ENCODE measurements around the gene RHOD. TPM values are rescaled to one million over a fixed set of nuclear protein-coding genes. Genes with fewer than 3 reads are reported as not detected.

The RHOD gene
- total and polyA plus RNA-seq, 10 of the 15 experiments (the other 5 are each of a cell fraction or from before 2014, with no cell fraction given): 0.15 to 2.6 (median 1.9) TPM; not detected in 2

DNA sequence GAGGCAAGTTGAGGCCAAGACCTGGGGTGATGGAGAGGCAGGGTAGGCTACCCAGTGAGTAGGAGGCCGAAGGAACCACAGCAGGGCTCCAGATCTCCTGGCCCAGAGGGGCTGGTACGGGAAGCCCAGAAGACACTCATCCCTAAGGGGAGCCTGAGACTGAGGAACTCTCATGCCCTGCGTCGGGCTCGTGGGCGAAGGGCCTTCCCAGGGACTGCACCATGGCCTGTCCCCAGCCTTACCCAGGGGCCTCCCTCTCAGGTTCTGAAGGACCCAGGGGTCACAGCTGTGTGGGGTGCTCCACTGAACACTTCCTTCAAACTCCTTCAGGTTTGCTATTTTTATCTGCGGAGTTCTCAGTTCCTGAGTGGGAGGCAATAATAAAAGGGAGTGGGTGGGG is 49.5 kb upstream of the RHOD start:
- POLR2A ChIA-PET: no interaction called here

DNA sequence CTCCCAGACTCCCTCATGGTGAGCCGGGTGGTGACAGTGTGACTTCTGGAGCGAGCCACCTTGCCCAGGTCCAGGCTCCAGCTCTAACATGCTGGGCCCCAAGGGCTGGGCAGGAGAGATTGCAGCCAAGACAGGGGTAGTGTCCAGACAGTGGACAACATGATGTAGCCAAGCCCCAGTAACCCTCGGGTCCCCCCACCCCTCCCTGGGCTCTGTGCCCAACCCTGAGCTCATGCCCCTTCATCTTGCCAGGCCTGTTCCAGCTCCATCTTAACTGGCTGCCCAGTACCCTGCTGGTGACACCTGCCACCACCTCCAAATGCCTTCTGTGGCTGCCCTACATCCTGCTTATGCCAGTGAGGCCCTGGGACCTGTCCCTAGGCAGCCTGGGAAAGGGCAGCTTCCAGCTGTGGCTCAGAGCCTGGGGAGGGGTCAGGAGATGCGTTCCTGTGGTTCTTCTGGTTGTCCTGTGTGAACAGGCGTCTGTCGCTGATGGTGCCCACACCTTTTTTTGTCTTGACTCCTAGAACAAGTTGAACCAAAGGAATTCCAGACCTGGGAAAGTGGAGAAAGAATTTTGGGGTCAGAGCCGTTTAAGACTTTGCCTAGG is 46.2 kb upstream of the RHOD start:
- ChIA-PET RAD21 (ENCODE audit: unreplicated experiment) (no interaction called here), POLR2A (interaction anchor here (0.6 kb wide), 1 partner anchor 94 kb away, joined by 3 read pairs; no protein-coding TSS in a partner anchor), CTCF (interaction anchor here (0.6 kb wide), 1 partner anchor 758 kb away, joined by 3 read pairs; no protein-coding TSS in a partner anchor), SMC1A (ENCODE audit: uncharacterized antibody, unreplicated experiment) (interaction anchor here (0.9 kb wide), 2 partner anchors 17 to 65 kb away, joined by 3 read pairs; no protein-coding TSS in a partner anchor)
- no peak overlapping the region for H3K4me2 ChIP-seq (ENCODE audit: control insufficient read depth, insufficient read depth)
- BruUV-seq (replicated peaks): no TSS peak
- no peaks in the 10 kb centered on the region for H3K36me3 ChIP-seq (ENCODE audit: control insufficient read depth in 2 of 2, insufficient read depth in 2 of 2, low read length in 1 of 2)
- 26% methylated on average over 7 of the region's 7 CpGs for WGBS (ENCODE audit: insufficient coverage, insufficient replicate concordance, low lambda C conversion rate, missing lambda C conversion rate)
- H2AFZ ChIP-seq (ENCODE audit: control insufficient read depth, low read depth, low read length): no peak overlapping the region
- peaks cover 0 to 2% of the 10 kb centered on the region in 2 experiments; a peak in 2 of 4 replicates for H3K27me3 ChIP-seq (replicated peaks in 1 of 2; ENCODE audit: control insufficient read depth in 2 of 2, insufficient read depth in 2 of 2, low read length in 1 of 2)
- no peak for ATAC-seq
- no peaks in the 10 kb centered on the region for H3K79me2 ChIP-seq (ENCODE audit: control insufficient read depth, insufficient read depth, low read length)
- no peaks in the 10 kb centered on the region for H3K4me1 ChIP-seq (ENCODE audit: control insufficient read depth, insufficient read depth, low read length)
- no peak overlapping the region for H3K4me3 ChIP-seq
- H3K27ac ChIP-seq (ENCODE audit: control insufficient read depth, insufficient read depth): no peak overlapping the region
- no peak for TF ChIP-seq CBFB (IDR thresholded peaks at IDR 0.05; ENCODE audit: low read depth)
- TF ChIP-seq, protein P1, sequence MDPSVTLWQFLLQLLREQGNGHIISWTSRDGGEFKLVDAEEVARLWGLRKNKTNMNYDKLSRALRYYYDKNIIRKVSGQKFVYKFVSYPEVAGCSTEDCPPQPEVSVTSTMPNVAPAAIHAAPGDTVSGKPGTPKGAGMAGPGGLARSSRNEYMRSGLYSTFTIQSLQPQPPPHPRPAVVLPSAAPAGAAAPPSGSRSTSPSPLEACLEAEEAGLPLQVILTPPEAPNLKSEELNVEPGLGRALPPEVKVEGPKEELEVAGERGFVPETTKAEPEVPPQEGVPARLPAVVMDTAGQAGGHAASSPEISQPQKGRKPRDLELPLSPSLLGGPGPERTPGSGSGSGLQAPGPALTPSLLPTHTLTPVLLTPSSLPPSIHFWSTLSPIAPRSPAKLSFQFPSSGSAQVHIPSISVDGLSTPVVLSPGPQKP (IDR thresholded peaks at IDR 0.05; ENCODE audit: low read depth, low read length): no peak
- in situ Hi-C loops (cut with MboI): no loop called here
- no peak overlapping the region for H3K9ac ChIP-seq (ENCODE audit: control insufficient read depth, insufficient read depth, low read length)
- intact Hi-C loops (cut with micrococcal nuclease; ENCODE audit: unreplicated experiment): no loop called here
- FAIRE-seq: no peak
- DNase-seq (ENCODE audit: low read depth, low spot score): no peak
- no peaks in the 10 kb centered on the region for H3K9me3 ChIP-seq (replicated peaks; ENCODE audit: control insufficient read depth, insufficient read depth, low read length)
- H4K20me1 ChIP-seq (ENCODE audit: control insufficient read depth, insufficient read depth): no peaks in the 10 kb centered on the region

More for the DNA sequence above, 49.5 kb upstream of the RHOD start:
- no peak for DNase-seq (ENCODE audit: low read depth, low spot score)
- SMC1A ChIA-PET (ENCODE audit: uncharacterized antibody, unreplicated experiment): no interaction called here
- Histone ChIP-seq H2AFZ (ENCODE audit: control insufficient read depth, low read depth, low read length) (no peak overlapping the region), H3K27me3 (replicated peaks in 1 of 2; ENCODE audit: control insufficient read depth in 2 of 2, insufficient read depth in 2 of 2, low read length in 1 of 2) (no peaks in the 10 kb centered on the region), H4K20me1 (ENCODE audit: control insufficient read depth, insufficient read depth) (no peaks in the 10 kb centered on the region), H3K9ac (ENCODE audit: control insufficient read depth, insufficient read depth, low read length) (no peak overlapping the region), H3K79me2 (ENCODE audit: control insufficient read depth, insufficient read depth, low read length) (no peaks in the 10 kb centered on the region), H3K9me3 (replicated peaks; ENCODE audit: control insufficient read depth, insufficient read depth, low read length) (no peaks in the 10 kb centered on the region), H3K4me2 (ENCODE audit: control insufficient read depth, insufficient read depth) (no peak overlapping the region), H3K4me1 (ENCODE audit: control insufficient read depth, insufficient read depth, low read length) (no peaks in the 10 kb centered on the region), H3K36me3 (ENCODE audit: control insufficient read depth in 2 of 2, insufficient read depth in 2 of 2, low read length in 1 of 2) (no peaks in the 10 kb centered on the region), H3K27ac (ENCODE audit: control insufficient read depth, insufficient read depth) (no peak overlapping the region), H3K4me3 (no peak overlapping the region)
- intact Hi-C loops (cut with micrococcal nuclease; ENCODE audit: unreplicated experiment): no loop called here
- no TSS peak for BruUV-seq (replicated peaks)
- no peak for ATAC-seq
- RAD21 ChIA-PET (ENCODE audit: unreplicated experiment): no interaction called here
- in situ Hi-C loops (cut with MboI): no loop called here
- TF ChIP-seq POLR2AphosphoS2 (IDR thresholded peaks at IDR 0.05; ENCODE audit: low read depth, low read length): no peak
- TF ChIP-seq SPI1 (IDR thresholded peaks at IDR 0.05; ENCODE audit: borderline replicate concordance, insufficient read depth, low read depth, low read length): no peak
- TF ChIP-seq MYB (IDR thresholded peaks at IDR 0.05; ENCODE audit: borderline replicate concordance, low read depth, low read length): no peak
- WGBS (ENCODE audit: insufficient coverage, insufficient replicate concordance, low lambda C conversion rate, missing lambda C conversion rate): 71% methylated on average over 7 of the region's 7 CpGs
- CTCF ChIA-PET: interaction anchor here (1.0 kb wide), 1 partner anchor 15 kb away, joined by 3 read pairs; no protein-coding TSS in a partner anchor
- no peak for FAIRE-seq
